Lung (tissue), 12 donors: ENCODE measurements around the gene NKX3-2. TPM values are rescaled to one million over a fixed set of nuclear protein-coding genes. Genes with fewer than 3 reads are reported as not detected.

Experiments used
- ATAC-seq: fragments of 200-7000 bp; cut with Tn5 transposase; one replicate; pipeline ENCODE4 v1.9.1; 2020; ENCODE audit warnings: moderate number of reproducible peaks; ENCODE audit not compliant: insufficient read depth, low FRiP score
- DNase-seq, 3 donors: peaks; one replicate each; pipeline ENCODE4 v3.0.0-alpha.2; 2013 to 2017
- H3K27ac ChIP-seq, 2 donors: one replicate each; pipeline ENCODE4 v1.5.1; 2013; ENCODE audit warnings: mild to moderate bottlenecking in 2 of 2, moderate library complexity in 2 of 2, control low read depth in 1 of 2, inconsistent platforms in 1 of 2, low read depth in 1 of 2, low read length in 1 of 2
- H3K27me3 ChIP-seq, 3 donors: one replicate each; pipeline ENCODE4 v1.5.1; 2013; ENCODE audit warnings: low read length in 2 of 3; ENCODE audit not compliant: control insufficient read depth in 3 of 3, insufficient read depth in 3 of 3
- H3K36me3 ChIP-seq, 4 donors: one replicate each; pipeline ENCODE4 v1.5.1; 2013; ENCODE audit warnings: low read length in 4 of 4, mild to moderate bottlenecking in 1 of 4, moderate library complexity in 1 of 4; ENCODE audit not compliant: control insufficient read depth in 4 of 4, insufficient read depth in 4 of 4
- H3K4me1 ChIP-seq, 5 donors: one replicate each; pipeline ENCODE4 v1.5.1; 2013; ENCODE audit warnings: low read length in 5 of 5, mild to moderate bottlenecking in 2 of 5, moderate library complexity in 1 of 5; ENCODE audit not compliant: control insufficient read depth in 5 of 5, insufficient read depth in 5 of 5
- H3K4me3 ChIP-seq: one replicate; pipeline ENCODE4 v1.5.1; 2013; ENCODE audit warnings: mild to moderate bottlenecking, control low read depth, moderate library complexity
- H3K9ac ChIP-seq, 2 donors: one replicate each; pipeline ENCODE4 v1.5.1; 2013; ENCODE audit warnings: low read length in 2 of 2, control low read depth in 1 of 2; ENCODE audit not compliant: insufficient read depth in 1 of 2
- H3K9me3 ChIP-seq, 4 donors: one replicate each; pipeline ENCODE4 v1.5.1; 2013; ENCODE audit warnings: low read length in 3 of 4, mild to moderate bottlenecking in 1 of 4, moderate library complexity in 1 of 4; ENCODE audit not compliant: control insufficient read depth in 4 of 4, insufficient read depth in 3 of 4
- CTCF ChIP-seq: IDR thresholded peaks from 2 replicates; pipeline ENCODE4 v1.5.1; 2012; ENCODE audit warnings: mild to moderate bottlenecking; ENCODE audit errors: control extremely low read depth, extremely low read depth
- WGBS, 2 donors: extraction: QIAGEN DNeasy Blood & Tissue Kit; methylation state at CpG; one replicate each; pipeline ENCODE4 v1.1.7; 2013; 5-methylcytosine and 5-hydroxymethylcytosine counted together
- polyA plus RNA-seq, 2 donors: library from polyadenylated mRNA; stranded (reverse); fragments of 200-250 nt; gene quantifications; one replicate each; pipeline ENCODE4 v1.2.1, GENCODE V29; 2013
- total RNA-seq, 2 donors: library from RNA; depleted of rRNA in 1 of 2; stranded (reverse); fragments of >200 nt in 1 of 2; gene quantifications; one replicate each; pipeline ENCODE4 v1.2.1, GENCODE V29; 2014 to 2021
- donor health status: control.
- donor health status: control.
- donor health status: Bipolar disorder and iron deficiency.
- donor health status: healthy.
- donor health status: DM: yes; HTN: yes; CAD: no.

Gene NKX3-2
- total and polyA plus RNA-seq, 4 donors, result not detected

- Histone ChIP-seq H3K4me3 (peak overlapping the region; percentile 47), H3K27me3 (peaks cover 15 to 81% (median 75%) of the 10 kb centered on the region in 3 donors), H3K36me3 (no peaks in the 10 kb centered on the region), H3K9ac (no peak overlapping the region), H3K9me3 (peaks cover 0 to 18% (median 0%) of the 10 kb centered on the region in 4 donors), H3K4me1 (peaks cover 0 to 38% (median 4%) of the 10 kb centered on the region in 5 donors), H3K27ac (no peak overlapping the region)
- DNase-seq, result peak; percentile 90 to 93 (median 92)
- WGBS, 2 donors, result 1 to 2% methylated on average over 51 to 54 of the region's 54 CpGs
- ATAC-seq, result peak; percentile 76
- TF ChIP-seq CTCF, result no peak
These were observed 492 bp upstream of the NKX3-2 start for GRCh38 chr4:13544606-13545393.

- Histone ChIP-seq H3K4me1 (peaks cover 0 to 42% (median 4%) of the 10 kb centered on the region in 5 donors), H3K36me3 (no peaks in the 10 kb centered on the region), H3K9me3 (peaks cover 0 to 22% (median 0%) of the 10 kb centered on the region in 4 donors), H3K27ac (no peak overlapping the region), H3K27me3 (peaks cover 15 to 83% (median 76%) of the 10 kb centered on the region in 3 donors), H3K4me3 (no peak overlapping the region), H3K9ac (no peak overlapping the region)
- ATAC-seq (no peak), DNase-seq (no peak)
- TF ChIP-seq CTCF, result no peak
- 14 to 25% methylated on average over 29 to 30 of the region's 30 CpGs for WGBS, 2 donors
These were observed 1.1 kb downstream of the NKX3-2 start for GRCh38 chr4:13543032-13543838.

GRCh38 chr4:13542577-13543031 is 1.7 kb downstream of the NKX3-2 start:
- no peak overlapping the region for H3K4me3 ChIP-seq
- no peak for TF ChIP-seq CTCF
- no peak overlapping the region for H3K9ac ChIP-seq
- peaks cover 0 to 27% (median 0%) of the 10 kb centered on the region in 4 donors for H3K9me3 ChIP-seq
- no peaks in the 10 kb centered on the region for H3K36me3 ChIP-seq
- ATAC-seq (no peak), DNase-seq (no peak)
- peaks cover 15 to 84% (median 80%) of the 10 kb centered on the region in 3 donors for H3K27me3 ChIP-seq
- peaks cover 0 to 42% (median 4%) of the 10 kb centered on the region in 5 donors for H3K4me1 ChIP-seq
- H3K27ac ChIP-seq, result no peak overlapping the region
- WGBS, 2 donors, result 10 to 21% methylated on average over 27 of the region's 27 CpGs
